ENCODE data around the gene SUGCT.

Gene SUGCT

GRCh38 chr7:40694026-40694809 lies 559.4 kb downstream of the SUGCT start:
- Histone ChIP-seq H4K12ac (ENCODE audit: low read depth, low read length) (no peak overlapping the region), H3K27me3 (ENCODE audit: insufficient read depth, low read length) (no peaks in the 10 kb centered on the region), H4K91ac (ENCODE audit: low read depth, low read length) (no peak overlapping the region), H3K9me3 (ENCODE audit: insufficient read depth, low read depth, low read length) (peaks cover 3% of the 10 kb centered on the region), H2BK12ac (ENCODE audit: low read length) (no peak overlapping the region), H3K4me2 (ENCODE audit: low read length) (no peak overlapping the region), H3K4me1 (ENCODE audit: control insufficient read depth in 1 of 2, insufficient read depth in 2 of 2, low read length in 2 of 2) (peaks cover 0 to 2% of the 10 kb centered on the region in 2 experiments), H2BK120ac (ENCODE audit: insufficient read depth, low read length, poor library complexity) (no peak overlapping the region), H3K27ac (ENCODE audit: low read depth, low read length) (no peak overlapping the region), H3K79me1 (ENCODE audit: low read length) (no peaks in the 10 kb centered on the region), H3K23ac (ENCODE audit: low read length) (no peak overlapping the region), H2BK5ac (ENCODE audit: low read depth, low read length, poor library complexity) (no peak overlapping the region), H3K79me2 (ENCODE audit: control insufficient read depth, insufficient read depth, low read length, poor library complexity) (no peaks in the 10 kb centered on the region), H3K36me3 (ENCODE audit: control insufficient read depth in 1 of 2, insufficient read depth in 2 of 2, low read length in 2 of 2) (no peaks in the 10 kb centered on the region), H3K4ac (ENCODE audit: low read depth, low read length) (no peak overlapping the region), H4K8ac (ENCODE audit: low read depth, low read length) (no peak overlapping the region), H3K9ac (ENCODE audit: low read length) (no peak overlapping the region), H2AFZ (ENCODE audit: insufficient read depth, low read length, poor library complexity) (no peak overlapping the region), H3K4me3 (ENCODE audit: low read depth, low read length) (no peak overlapping the region), H2AK5ac (ENCODE audit: low read length) (no peak overlapping the region), H3K14ac (ENCODE audit: low read length) (no peak overlapping the region), H3K18ac (ENCODE audit: low read length) (no peak overlapping the region)
- no peak for DNase-seq
- no CpG with 5 or more reads among the region's 6 CpGs for WGBS (ENCODE audit: extremely low coverage, insufficient coverage, insufficient read length)

- Histone ChIP-seq H3K14ac (ENCODE audit: low read length) (no peak overlapping the region), H2AK5ac (ENCODE audit: low read length) (no peak overlapping the region), H3K9me3 (ENCODE audit: insufficient read depth, low read depth, low read length) (peaks cover 3% of the 10 kb centered on the region), H3K23ac (ENCODE audit: low read length) (no peak overlapping the region), H4K91ac (ENCODE audit: low read depth, low read length) (no peak overlapping the region), H2BK5ac (ENCODE audit: low read depth, low read length, poor library complexity) (no peak overlapping the region), H3K27ac (ENCODE audit: low read depth, low read length) (no peak overlapping the region), H4K12ac (ENCODE audit: low read depth, low read length) (no peak overlapping the region), H3K27me3 (ENCODE audit: insufficient read depth, low read length) (no peaks in the 10 kb centered on the region), H3K36me3 (ENCODE audit: control insufficient read depth in 1 of 2, insufficient read depth in 2 of 2, low read length in 2 of 2) (no peaks in the 10 kb centered on the region), H3K4me1 (ENCODE audit: control insufficient read depth in 1 of 2, insufficient read depth in 2 of 2, low read length in 2 of 2) (no peaks in the 10 kb centered on the region), H3K4ac (ENCODE audit: low read depth, low read length) (no peak overlapping the region), H2BK12ac (ENCODE audit: low read length) (no peak overlapping the region), H3K4me3 (ENCODE audit: low read depth, low read length) (no peak overlapping the region), H2AFZ (ENCODE audit: insufficient read depth, low read length, poor library complexity) (no peak overlapping the region), H2BK120ac (ENCODE audit: insufficient read depth, low read length, poor library complexity) (no peak overlapping the region), H3K4me2 (ENCODE audit: low read length) (no peak overlapping the region), H3K18ac (ENCODE audit: low read length) (no peak overlapping the region), H3K79me1 (ENCODE audit: low read length) (no peaks in the 10 kb centered on the region), H4K8ac (ENCODE audit: low read depth, low read length) (no peak overlapping the region), H3K79me2 (ENCODE audit: control insufficient read depth, insufficient read depth, low read length, poor library complexity) (no peaks in the 10 kb centered on the region), H3K9ac (ENCODE audit: low read length) (no peak overlapping the region)
- no peak for DNase-seq
- WGBS (ENCODE audit: extremely low coverage, insufficient coverage, insufficient read length) = no CpG with 5 or more reads among the region's 3 CpGs
Observed at GRCh38 chr7:40694991-40695390, 560.2 kb downstream of the SUGCT start.

GRCh38 chr7:40697653-40698052 lies 562.8 kb downstream of the SUGCT start:
- Histone ChIP-seq H2AK5ac (ENCODE audit: low read length) (no peak overlapping the region), H3K79me2 (ENCODE audit: control insufficient read depth, insufficient read depth, low read length, poor library complexity) (peaks cover 2% of the 10 kb centered on the region), H3K36me3 (ENCODE audit: control insufficient read depth in 1 of 2, insufficient read depth in 2 of 2, low read length in 2 of 2) (no peaks in the 10 kb centered on the region), H3K9ac (ENCODE audit: low read length) (no peak overlapping the region), H3K4me2 (ENCODE audit: low read length) (no peak overlapping the region), H3K4me3 (ENCODE audit: low read depth, low read length) (no peak overlapping the region), H2BK120ac (ENCODE audit: insufficient read depth, low read length, poor library complexity) (no peak overlapping the region), H3K27ac (ENCODE audit: low read depth, low read length) (no peak overlapping the region), H4K8ac (ENCODE audit: low read depth, low read length) (no peak overlapping the region), H3K79me1 (ENCODE audit: low read length) (peaks cover 11% of the 10 kb centered on the region), H3K4me1 (ENCODE audit: control insufficient read depth in 1 of 2, insufficient read depth in 2 of 2, low read length in 2 of 2) (peaks cover 11 to 13% of the 10 kb centered on the region in 2 experiments), H3K9me3 (ENCODE audit: insufficient read depth, low read depth, low read length) (peaks cover 3% of the 10 kb centered on the region), H4K91ac (ENCODE audit: low read depth, low read length) (no peak overlapping the region), H2BK5ac (ENCODE audit: low read depth, low read length, poor library complexity) (no peak overlapping the region), H2AFZ (ENCODE audit: insufficient read depth, low read length, poor library complexity) (no peak overlapping the region), H2BK12ac (ENCODE audit: low read length) (no peak overlapping the region), H3K14ac (ENCODE audit: low read length) (no peak overlapping the region), H3K27me3 (ENCODE audit: insufficient read depth, low read length) (no peaks in the 10 kb centered on the region), H3K4ac (ENCODE audit: low read depth, low read length) (no peak overlapping the region), H3K23ac (ENCODE audit: low read length) (no peak overlapping the region), H3K18ac (ENCODE audit: low read length) (no peak overlapping the region), H4K12ac (ENCODE audit: low read depth, low read length) (no peak overlapping the region)
- WGBS (ENCODE audit: extremely low coverage, insufficient coverage, insufficient read length) = no CpG with 5 or more reads among the region's 4 CpGs
- DNase-seq = no peak

GRCh38 chr7:40698214-40698920 lies 563.6 kb downstream of the SUGCT start:
- no peak overlapping the region for H3K4me3 ChIP-seq (ENCODE audit: low read depth, low read length)
- no peak overlapping the region for H3K4ac ChIP-seq (ENCODE audit: low read depth, low read length)
- H3K9me3 ChIP-seq (ENCODE audit: insufficient read depth, low read depth, low read length) = peaks cover 3% of the 10 kb centered on the region
- H2AK5ac ChIP-seq (ENCODE audit: low read length) = no peak overlapping the region
- H4K8ac ChIP-seq (ENCODE audit: low read depth, low read length) = no peak overlapping the region
- no peak overlapping the region for H3K4me2 ChIP-seq (ENCODE audit: low read length)
- H3K79me2 ChIP-seq (ENCODE audit: control insufficient read depth, insufficient read depth, low read length, poor library complexity) = peaks cover 2% of the 10 kb centered on the region
- H3K9ac ChIP-seq (ENCODE audit: low read length) = no peak overlapping the region
- H3K4me1 ChIP-seq (ENCODE audit: control insufficient read depth in 1 of 2, insufficient read depth in 2 of 2, low read length in 2 of 2) = peaks cover 11 to 13% of the 10 kb centered on the region in 2 experiments
- H3K36me3 ChIP-seq (ENCODE audit: control insufficient read depth in 1 of 2, insufficient read depth in 2 of 2, low read length in 2 of 2) = no peaks in the 10 kb centered on the region
- no peak overlapping the region for H2BK12ac ChIP-seq (ENCODE audit: low read length)
- no peak overlapping the region for H2BK5ac ChIP-seq (ENCODE audit: low read depth, low read length, poor library complexity)
- H3K14ac ChIP-seq (ENCODE audit: low read length) = no peak overlapping the region
- H3K23ac ChIP-seq (ENCODE audit: low read length) = no peak overlapping the region
- H2AFZ ChIP-seq (ENCODE audit: insufficient read depth, low read length, poor library complexity) = no peak overlapping the region
- WGBS (ENCODE audit: extremely low coverage, insufficient coverage, insufficient read length) = no CpG with 5 or more reads among the region's 6 CpGs
- H2BK120ac ChIP-seq (ENCODE audit: insufficient read depth, low read length, poor library complexity) = no peak overlapping the region
- no peaks in the 10 kb centered on the region for H3K27me3 ChIP-seq (ENCODE audit: insufficient read depth, low read length)
- H4K91ac ChIP-seq (ENCODE audit: low read depth, low read length) = no peak overlapping the region
- H4K12ac ChIP-seq (ENCODE audit: low read depth, low read length) = no peak overlapping the region
- H3K79me1 ChIP-seq (ENCODE audit: low read length) = peaks cover 11% of the 10 kb centered on the region
- no peak overlapping the region for H3K27ac ChIP-seq (ENCODE audit: low read depth, low read length)
- DNase-seq = no peak
- H3K18ac ChIP-seq (ENCODE audit: low read length) = no peak overlapping the region

Data from trophoblast cell (in vitro differentiated cells and primary cell).